ENCODE data around the gene KRTAP9-7.

The KRTAP9-7 gene

GRCh38 chr17:41278176-41278955 is 2.9 kb downstream of the KRTAP9-7 start:
- no peaks in the 10 kb centered on the region for H3F3A ChIP-seq (ENCODE audit: insufficient read depth, low read length)
- no peak overlapping the region for H3K4me3 ChIP-seq (ENCODE audit: low read depth, low read length, poor library complexity, severe bottlenecking)
- no peak overlapping the region for H3K9ac ChIP-seq (ENCODE audit: low read length)
- no peaks in the 10 kb centered on the region for H3K27me3 ChIP-seq (ENCODE audit: insufficient read depth, low read length)
- no peak overlapping the region for H3K27ac ChIP-seq (ENCODE audit: low read depth, low read length, poor library complexity, severe bottlenecking)
- no peaks in the 10 kb centered on the region for H4K20me1 ChIP-seq (ENCODE audit: insufficient read depth, low read length)
- no peaks in the 10 kb centered on the region for H3K9me2 ChIP-seq (ENCODE audit: low read depth, low read length)
- no peaks in the 10 kb centered on the region for H3K36me3 ChIP-seq (ENCODE audit: insufficient read depth, low read length)
- H3K4me1 ChIP-seq (ENCODE audit: insufficient read depth, low read length, severe bottlenecking), result no peaks in the 10 kb centered on the region
- H3K9me3 ChIP-seq (ENCODE audit: low read length), result no peaks in the 10 kb centered on the region
- no peak overlapping the region for H2AFZ ChIP-seq (ENCODE audit: low read length)
- TF ChIP-seq EZH2 (IDR thresholded peaks at IDR 0.05; ENCODE audit: borderline replicate concordance, low read length) (no peak), CTCF (IDR thresholded peaks at IDR 0.05; ENCODE audit: low read length) (no peak)
- no peak overlapping the region for H3K4me2 ChIP-seq (ENCODE audit: low read length)
- no peaks in the 10 kb centered on the region for H3K79me2 ChIP-seq (ENCODE audit: insufficient read depth, low read length)

DNA sequence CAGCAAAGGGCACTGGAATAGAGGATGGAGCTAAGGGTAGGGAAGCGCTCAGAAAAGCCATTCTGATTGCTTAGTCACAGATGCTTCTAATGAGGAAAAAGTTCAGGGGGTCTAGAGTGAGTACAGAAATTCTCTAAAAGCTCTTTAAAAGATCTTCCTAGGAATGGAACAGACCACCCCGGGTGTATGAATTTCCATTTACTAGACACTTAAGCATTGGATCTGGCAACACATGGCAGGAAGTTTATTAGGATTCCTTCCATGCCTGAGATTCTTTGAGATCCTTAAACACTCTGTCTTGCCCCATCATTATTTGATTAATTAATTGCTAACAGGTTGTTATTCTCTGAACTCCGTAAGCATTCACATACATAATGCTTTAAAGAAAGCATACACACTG is 8.5 kb downstream of the KRTAP9-7 start:
- H3K79me2 ChIP-seq (ENCODE audit: insufficient read depth, low read length), result no peaks in the 10 kb centered on the region
- no peaks in the 10 kb centered on the region for H4K20me1 ChIP-seq (ENCODE audit: insufficient read depth, low read length)
- no peaks in the 10 kb centered on the region for H3K4me1 ChIP-seq (ENCODE audit: insufficient read depth, low read length, severe bottlenecking)
- H3F3A ChIP-seq (ENCODE audit: insufficient read depth, low read length), result no peaks in the 10 kb centered on the region
- no peaks in the 10 kb centered on the region for H3K27me3 ChIP-seq (ENCODE audit: insufficient read depth, low read length)
- H3K9ac ChIP-seq (ENCODE audit: low read length), result no peak overlapping the region
- no peaks in the 10 kb centered on the region for H3K9me3 ChIP-seq (ENCODE audit: low read length)
- H3K4me3 ChIP-seq (ENCODE audit: low read depth, low read length, poor library complexity, severe bottlenecking), result no peak overlapping the region
- H2AFZ ChIP-seq (ENCODE audit: low read length), result no peak overlapping the region
- no peaks in the 10 kb centered on the region for H3K36me3 ChIP-seq (ENCODE audit: insufficient read depth, low read length)
- no peak overlapping the region for H3K27ac ChIP-seq (ENCODE audit: low read depth, low read length, poor library complexity, severe bottlenecking)
- no peaks in the 10 kb centered on the region for H3K9me2 ChIP-seq (ENCODE audit: low read depth, low read length)
- no peak for TF ChIP-seq EZH2 (IDR thresholded peaks at IDR 0.05; ENCODE audit: borderline replicate concordance, low read length)
- no peak for TF ChIP-seq CTCF (IDR thresholded peaks at IDR 0.05; ENCODE audit: low read length)
- H3K4me2 ChIP-seq (ENCODE audit: low read length), result no peak overlapping the region

- Histone ChIP-seq H3K4me1 (ENCODE audit: insufficient read depth, low read length, severe bottlenecking) (no peaks in the 10 kb centered on the region), H3K36me3 (ENCODE audit: insufficient read depth, low read length) (no peaks in the 10 kb centered on the region), H3K79me2 (ENCODE audit: insufficient read depth, low read length) (no peaks in the 10 kb centered on the region), H2AFZ (ENCODE audit: low read length) (no peak overlapping the region), H3K9me3 (ENCODE audit: low read length) (no peaks in the 10 kb centered on the region), H3K27me3 (ENCODE audit: insufficient read depth, low read length) (no peaks in the 10 kb centered on the region), H3K9ac (ENCODE audit: low read length) (no peak overlapping the region), H3K27ac (ENCODE audit: low read depth, low read length, poor library complexity, severe bottlenecking) (no peak overlapping the region), H3K9me2 (ENCODE audit: low read depth, low read length) (no peaks in the 10 kb centered on the region), H3F3A (ENCODE audit: insufficient read depth, low read length) (no peaks in the 10 kb centered on the region), H3K4me2 (ENCODE audit: low read length) (no peak overlapping the region), H3K4me3 (ENCODE audit: low read depth, low read length, poor library complexity, severe bottlenecking) (no peak overlapping the region), H4K20me1 (ENCODE audit: insufficient read depth, low read length) (no peaks in the 10 kb centered on the region)
- TF ChIP-seq EZH2 (IDR thresholded peaks at IDR 0.05; ENCODE audit: borderline replicate concordance, low read length), result no peak
- no peak for TF ChIP-seq CTCF (IDR thresholded peaks at IDR 0.05; ENCODE audit: low read length)
Observed at GRCh38 chr17:41284546-41284945, 9.0 kb downstream of the KRTAP9-7 start.

Measured in OCI-LY1 (cell line).